HepG2 (cell line): ENCODE data around the gene SH2D6. TPM values are rescaled to one million over a fixed set of nuclear protein-coding genes. Genes with fewer than 3 reads are reported as not detected.

Experiments used
- GPN1 ChIP-seq: sonication (generic); formaldehyde crosslinking; IDR thresholded peaks from 2 replicates; pipeline ENCODE4 v1.5.1; 2020; ENCODE audit warnings: missing genetic modification reagents, borderline replicate concordance
- HDAC1 ChIP-seq: sonication (generic); formaldehyde crosslinking; IDR thresholded peaks from 2 replicates; pipeline ENCODE4 v1.5.1; 2020; ENCODE audit warnings: mild to moderate bottlenecking, missing genetic modification reagents
- MAFF ChIP-seq: IDR thresholded peaks from 2 replicates; pipeline ENCODE4 v1.6.1; 2011; ENCODE audit warnings: low read depth, low read length, improper control_type of control experiment
- MXD1 ChIP-seq: sonication (generic); formaldehyde crosslinking; IDR thresholded peaks from 2 replicates; pipeline ENCODE4 v1.4.0; 2020; ENCODE audit warnings: mild to moderate bottlenecking, missing genetic modification reagents
- PAXIP1 ChIP-seq: sonication (generic); formaldehyde crosslinking; conservative IDR thresholded peaks from 2 replicates; pipeline ENCODE4 v1.4.0; 2020; ENCODE audit warnings: mild to moderate bottlenecking, missing genetic modification reagents, moderate library complexity
- PRDM4 ChIP-seq: sonication (generic); formaldehyde crosslinking; IDR thresholded peaks from 2 replicates; pipeline ENCODE4 v1.9.0; 2021; ENCODE audit warnings: missing genetic modification reagents, borderline replicate concordance
- ZNF143 ChIP-seq: sonication (generic); formaldehyde crosslinking; IDR thresholded peaks from 2 replicates; pipeline ENCODE4 v1.4.0; 2020; ENCODE audit warnings: missing genetic modification reagents
- ZNF234 ChIP-seq: sonication (generic); formaldehyde crosslinking; conservative IDR thresholded peaks from 2 replicates; pipeline ENCODE4 v1.5.1; 2020; ENCODE audit warnings: mild to moderate bottlenecking, missing genetic modification reagents
- polyA plus RNA-seq, 8 experiments: library from polyadenylated mRNA; depleted of rRNA in 3 of 8; stranded (reverse) in 7 of 8; unstranded in 1 of 8; fragments of >200 nt; fragmentation: Illumina TruSeq in 4 of 8; extraction: Trizol in 4 of 8; gene quantifications; 2 replicates each; pipeline versions ENCODE4 v1.2.1 to v1.2.3, GENCODE V29; 2011 to 2016; ENCODE audit warnings: low read depth in 4 of 8, missing spikeins in 1 of 8, mixed read lengths in 1 of 8; ENCODE audit not compliant: insufficient read depth in 1 of 8
- total RNA-seq, 5 experiments: library from RNA; depleted of rRNA; stranded (reverse); fragments of >200 nt; fragmentation: Illumina TruSeq; extraction: Trizol; gene quantifications; 2 replicates each; pipeline ENCODE4 v1.2.3, GENCODE V29; 2016; ENCODE audit warnings: low read depth in 1 of 5

The SH2D6 gene
- total and polyA plus RNA-seq, 2 of the 13 experiments (the other 11 are each of a cell fraction or from before 2014, with no cell fraction given): 0.11 to 0.26 TPM

GRCh38 chr2:85428343-85428881 is 9.9 kb downstream of the SH2D6 start (continued):
- TF ChIP-seq MAFF: no peak
- TF ChIP-seq ZNF234 (CRISPR knock-in tag): no peak
- TF ChIP-seq ZNF143 (CRISPR knock-in tag): no peak
- no peak for TF ChIP-seq MXD1 (CRISPR knock-in tag)
- no peak for TF ChIP-seq PRDM4 (CRISPR knock-in tag)
- TF ChIP-seq GPN1 (CRISPR knock-in tag): no peak
- no peak for TF ChIP-seq PAXIP1 (CRISPR knock-in tag)
- TF ChIP-seq HDAC1 (CRISPR knock-in tag): no peak
- TF ChIP-seq, all 625 proteins: peak for 0
